Fibroblast of villous mesenchyme (primary cell): ENCODE results near the gene FSTL4. TPM values are rescaled to one million over a fixed set of nuclear protein-coding genes. Genes with fewer than 3 reads are reported as not detected.

Experiments
- DNase-seq: peaks from one replicate; pipeline ENCODE4 v3.0.0-alpha.2; 2010; ENCODE audit warnings: low read depth
- H3K4me3 ChIP-seq: 2 replicates; pipeline ENCODE4 v1.5.1; 2011; ENCODE audit warnings: low read depth, mild to moderate bottlenecking, low read length
- total RNA-seq: library from RNA; depleted of rRNA; stranded (reverse); fragments of >200 nt; gene quantifications from 2 replicates; pipeline ENCODE4 v1.2.3, GENCODE V29; 2012
- TF ChIP-seq, protein P1 (sequence below): IDR thresholded peaks from 2 replicates; pipeline ENCODE4 v1.5.1; 2012; ENCODE audit warnings: low read depth, mild to moderate bottlenecking, low read length; ENCODE audit not compliant: insufficient read depth

FSTL4 gene
- total RNA-seq, 1 donor = not detected

DNA sequence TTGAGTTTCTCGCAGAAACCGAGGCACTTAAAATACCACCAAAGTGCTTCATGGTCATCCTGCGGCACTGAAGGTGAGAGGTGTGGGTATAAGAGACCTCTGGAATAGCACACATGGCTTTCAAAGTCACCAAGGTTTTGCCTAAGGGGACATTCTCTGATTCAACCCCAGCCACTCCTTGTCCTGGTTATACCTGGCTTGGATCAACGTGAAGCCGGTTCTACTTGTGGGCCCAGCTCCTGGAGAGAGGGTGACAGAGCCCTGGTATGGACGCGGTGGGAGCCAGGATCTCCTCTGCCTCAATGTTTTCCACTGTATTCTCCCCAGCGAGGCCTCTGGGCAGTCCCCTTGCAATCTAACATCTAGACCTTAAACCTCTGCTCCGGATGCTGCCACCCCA lies 132.0 kb downstream of the FSTL4 start:
- no peak for DNase-seq
- TF ChIP-seq, protein P1, sequence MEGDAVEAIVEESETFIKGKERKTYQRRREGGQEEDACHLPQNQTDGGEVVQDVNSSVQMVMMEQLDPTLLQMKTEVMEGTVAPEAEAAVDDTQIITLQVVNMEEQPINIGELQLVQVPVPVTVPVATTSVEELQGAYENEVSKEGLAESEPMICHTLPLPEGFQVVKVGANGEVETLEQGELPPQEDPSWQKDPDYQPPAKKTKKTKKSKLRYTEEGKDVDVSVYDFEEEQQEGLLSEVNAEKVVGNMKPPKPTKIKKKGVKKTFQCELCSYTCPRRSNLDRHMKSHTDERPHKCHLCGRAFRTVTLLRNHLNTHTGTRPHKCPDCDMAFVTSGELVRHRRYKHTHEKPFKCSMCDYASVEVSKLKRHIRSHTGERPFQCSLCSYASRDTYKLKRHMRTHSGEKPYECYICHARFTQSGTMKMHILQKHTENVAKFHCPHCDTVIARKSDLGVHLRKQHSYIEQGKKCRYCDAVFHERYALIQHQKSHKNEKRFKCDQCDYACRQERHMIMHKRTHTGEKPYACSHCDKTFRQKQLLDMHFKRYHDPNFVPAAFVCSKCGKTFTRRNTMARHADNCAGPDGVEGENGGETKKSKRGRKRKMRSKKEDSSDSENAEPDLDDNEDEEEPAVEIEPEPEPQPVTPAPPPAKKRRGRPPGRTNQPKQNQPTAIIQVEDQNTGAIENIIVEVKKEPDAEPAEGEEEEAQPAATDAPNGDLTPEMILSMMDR = no peak

DNA sequence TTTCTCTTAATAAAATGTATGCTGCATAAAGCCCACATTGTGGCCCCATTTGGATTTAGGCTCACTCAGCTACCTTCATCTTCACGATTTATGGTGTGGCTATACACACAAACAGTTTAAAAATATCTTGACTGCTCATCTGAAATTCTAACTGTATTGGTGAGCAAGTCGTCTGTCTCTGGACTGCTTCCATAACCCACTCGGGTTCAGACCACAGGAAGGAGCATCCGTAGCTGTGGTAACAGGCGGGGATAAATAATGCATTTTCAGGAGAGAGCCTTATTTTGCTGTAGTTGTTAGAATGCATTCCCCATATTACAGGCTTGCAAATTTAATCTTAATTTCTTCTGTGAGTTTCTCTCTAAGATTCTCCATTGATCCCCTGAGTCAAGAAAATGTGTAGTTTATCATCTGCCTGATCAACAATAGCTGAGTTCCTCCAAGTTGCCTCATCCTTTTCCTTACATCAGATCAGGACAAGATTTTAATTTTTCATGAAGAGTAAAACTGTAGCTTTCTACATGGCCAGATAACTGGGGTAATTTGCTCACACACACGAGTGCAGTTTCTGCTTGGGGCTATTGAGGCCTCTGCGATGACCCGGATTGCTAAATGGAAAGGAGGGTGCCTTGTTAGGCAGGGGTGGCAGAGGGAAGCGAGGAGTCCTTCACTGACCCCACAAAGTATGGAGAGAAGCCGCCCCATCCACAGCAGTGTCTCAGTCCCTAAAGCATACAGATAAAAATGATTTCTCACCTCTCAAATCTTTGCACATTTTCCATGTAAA lies 133.9 kb downstream of the FSTL4 start:
- DNase-seq = no peak
- TF ChIP-seq, protein P1 = no peak
- H3K4me3 ChIP-seq = no peak overlapping the region

More for the DNA sequence above, 132.0 kb downstream of the FSTL4 start:
- H3K4me3 ChIP-seq = no peak overlapping the region

GRCh38 chr5:133475986-133476385 lies 136.4 kb downstream of the FSTL4 start:
- TF ChIP-seq, protein P1 = no peak
- DNase-seq = no peak

DNA sequence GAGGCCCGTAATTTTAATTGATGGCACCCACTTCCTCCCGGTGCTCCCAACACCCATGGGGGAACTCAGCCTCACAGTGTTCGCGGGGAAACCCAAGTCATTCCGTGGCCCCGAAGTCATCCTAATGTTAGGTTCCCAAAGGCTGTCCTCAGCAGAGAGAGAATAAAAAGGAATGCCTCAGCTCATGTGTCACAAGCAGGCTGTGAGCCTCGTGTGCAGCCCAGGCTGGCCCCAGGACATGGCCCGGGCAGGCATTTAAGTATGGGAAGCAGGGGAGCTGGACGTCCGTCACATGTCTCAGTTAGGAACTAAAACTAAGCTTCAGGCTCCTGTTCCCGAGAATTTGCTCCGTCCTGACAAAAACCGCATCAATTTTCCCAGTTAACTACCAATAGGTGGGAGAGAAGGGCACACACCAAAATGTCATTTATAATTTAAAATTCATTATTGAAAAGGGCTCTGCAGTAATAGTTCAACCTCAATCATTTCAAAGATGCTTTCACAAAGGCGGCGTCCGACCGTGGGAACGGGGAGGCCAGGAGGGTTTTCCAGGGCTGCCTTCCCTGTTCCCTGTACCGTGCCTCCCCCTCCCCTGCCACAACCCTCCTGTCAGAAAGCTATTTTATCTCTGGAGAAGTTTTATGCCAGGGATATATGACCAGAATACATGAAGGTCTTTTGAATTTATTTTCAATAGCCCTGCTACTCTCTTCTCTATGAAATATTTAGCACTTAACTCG lies 137.3 kb downstream of the FSTL4 start:
- H3K4me3 ChIP-seq = no peak overlapping the region
- TF ChIP-seq, protein P1 = no peak
- DNase-seq = peak; percentile 8

More at GRCh38 chr5:133475986-133476385, 136.4 kb downstream of the FSTL4 start:
- no peak overlapping the region for H3K4me3 ChIP-seq

GRCh38 chr5:133473291-133473690 lies 139.1 kb downstream of the FSTL4 start:
- H3K4me3 ChIP-seq = no peak overlapping the region
- no peak for DNase-seq
- TF ChIP-seq, protein P1 = no peak

DNA sequence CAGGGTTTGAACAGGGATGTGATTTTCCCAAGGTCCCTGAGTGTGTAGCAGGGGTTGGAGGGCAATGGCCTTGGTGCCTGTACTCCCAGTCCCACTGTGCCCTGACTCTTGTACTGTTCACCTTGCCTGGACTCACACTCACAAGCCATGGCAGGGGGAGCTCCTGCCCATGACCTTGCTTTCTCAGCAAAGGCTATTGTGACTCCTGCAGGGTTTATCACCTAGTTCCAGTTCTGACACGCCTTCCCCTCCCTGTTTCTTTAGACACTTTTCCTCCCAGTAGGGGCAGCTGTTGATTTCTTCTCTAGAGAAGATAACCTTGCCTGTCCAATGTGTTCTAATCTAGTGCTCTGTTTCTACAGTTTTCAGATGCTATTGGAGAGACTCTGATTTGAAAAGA lies 139.5 kb downstream of the FSTL4 start:
- no peak overlapping the region for H3K4me3 ChIP-seq
- TF ChIP-seq, protein P1 = no peak
- DNase-seq = no peak
